BE2C (cell line): ENCODE measurements around the gene TLR9.

ENCODE experiments used
- DNase-seq: peaks from one replicate; pipeline ENCODE4 v3.0.0-alpha.2; 2020
- H3K27me3 ChIP-seq: fragments of 250-450 bp; sonication (Bioruptor Pico); 2 replicates; pipeline ENCODE4 v1.5.1; 2020; ENCODE audit warnings: mild to moderate bottlenecking
- H3K36me3 ChIP-seq: fragments of 250-450 bp; sonication (Bioruptor Pico); 2 replicates; pipeline ENCODE4 v1.5.1; 2020; ENCODE audit warnings: mild to moderate bottlenecking
- H3K4me1 ChIP-seq: fragments of 250-450 bp; sonication (Bioruptor Pico); 2 replicates; pipeline ENCODE4 v1.5.1; 2020
- H3K4me3 ChIP-seq: 2 replicates; pipeline ENCODE4 v1.5.1; 2011; ENCODE audit warnings: low read depth, low read length
- H3K9me3 ChIP-seq: fragments of 250-450 bp; sonication (Bioruptor Pico); 2 replicates; pipeline ENCODE4 v1.5.1; 2020
- TF ChIP-seq, protein P1 (sequence below): IDR thresholded peaks from 2 replicates; pipeline ENCODE4 v1.5.1; 2012; ENCODE audit warnings: mild to moderate bottlenecking, low read depth, low read length

Gene TLR9

GRCh38 chr3:52221141-52221562 lies 4.3 kb downstream of the TLR9 start:
- Histone ChIP-seq H3K4me1 (no peaks in the 10 kb centered on the region), H3K4me3 (no peak overlapping the region), H3K27me3 (no peaks in the 10 kb centered on the region), H3K36me3 (no peaks in the 10 kb centered on the region), H3K9me3 (no peaks in the 10 kb centered on the region)
- TF ChIP-seq, protein P1, sequence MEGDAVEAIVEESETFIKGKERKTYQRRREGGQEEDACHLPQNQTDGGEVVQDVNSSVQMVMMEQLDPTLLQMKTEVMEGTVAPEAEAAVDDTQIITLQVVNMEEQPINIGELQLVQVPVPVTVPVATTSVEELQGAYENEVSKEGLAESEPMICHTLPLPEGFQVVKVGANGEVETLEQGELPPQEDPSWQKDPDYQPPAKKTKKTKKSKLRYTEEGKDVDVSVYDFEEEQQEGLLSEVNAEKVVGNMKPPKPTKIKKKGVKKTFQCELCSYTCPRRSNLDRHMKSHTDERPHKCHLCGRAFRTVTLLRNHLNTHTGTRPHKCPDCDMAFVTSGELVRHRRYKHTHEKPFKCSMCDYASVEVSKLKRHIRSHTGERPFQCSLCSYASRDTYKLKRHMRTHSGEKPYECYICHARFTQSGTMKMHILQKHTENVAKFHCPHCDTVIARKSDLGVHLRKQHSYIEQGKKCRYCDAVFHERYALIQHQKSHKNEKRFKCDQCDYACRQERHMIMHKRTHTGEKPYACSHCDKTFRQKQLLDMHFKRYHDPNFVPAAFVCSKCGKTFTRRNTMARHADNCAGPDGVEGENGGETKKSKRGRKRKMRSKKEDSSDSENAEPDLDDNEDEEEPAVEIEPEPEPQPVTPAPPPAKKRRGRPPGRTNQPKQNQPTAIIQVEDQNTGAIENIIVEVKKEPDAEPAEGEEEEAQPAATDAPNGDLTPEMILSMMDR: no peak
- no peak for DNase-seq

- peak; percentile 78 for DNase-seq
- Histone ChIP-seq H3K9me3 (no peaks in the 10 kb centered on the region), H3K4me1 (no peaks in the 10 kb centered on the region), H3K4me3 (no peak overlapping the region), H3K27me3 (no peaks in the 10 kb centered on the region), H3K36me3 (no peaks in the 10 kb centered on the region)
- TF ChIP-seq, protein P1: peak; percentile 82
These were observed 4.9 kb downstream of the TLR9 start for GRCh38 chr3:52220380-52221026.

DNA sequence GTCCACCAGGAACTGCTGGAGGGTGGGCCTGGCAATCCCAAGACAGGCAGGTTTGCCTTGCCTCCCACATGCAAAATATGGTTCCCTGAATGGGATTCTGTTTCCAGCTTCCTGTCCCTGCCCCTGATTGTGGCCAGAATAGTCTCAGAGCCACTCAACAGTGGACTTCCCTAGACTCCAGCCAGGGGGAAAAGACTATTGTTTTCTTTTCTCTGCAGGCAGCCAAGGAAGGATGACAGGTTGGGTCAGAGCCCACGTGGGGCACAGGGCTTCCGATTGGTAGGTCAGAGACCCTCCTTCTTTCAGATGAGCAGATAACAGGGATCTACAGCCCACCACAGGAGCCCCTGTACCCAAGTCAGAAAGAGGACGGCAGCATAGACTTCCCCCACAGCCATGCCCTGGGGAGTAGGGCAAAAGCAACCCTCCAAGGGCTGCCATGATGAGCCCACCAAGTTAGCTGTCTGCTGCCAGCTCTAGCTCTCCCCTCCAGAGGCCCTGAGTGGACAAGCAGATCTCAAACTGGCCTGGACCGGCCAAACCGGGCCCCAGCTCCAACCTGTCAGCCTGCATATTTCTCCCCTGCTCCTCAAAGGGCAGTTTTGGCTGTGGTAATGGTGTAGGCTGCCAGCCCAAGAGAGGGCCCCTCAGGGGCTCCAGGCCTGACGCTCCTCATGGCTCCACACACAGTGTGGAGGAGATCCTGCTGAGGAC lies 6.4 kb downstream of the TLR9 start:
- H3K36me3 ChIP-seq: no peaks in the 10 kb centered on the region; the same call in 1 of the 2 replicates
- TF ChIP-seq, protein P1: no peak
- H3K4me1 ChIP-seq: no peaks in the 10 kb centered on the region
- H3K27me3 ChIP-seq: no peaks in the 10 kb centered on the region
- no peaks in the 10 kb centered on the region for H3K9me3 ChIP-seq
- no peak for DNase-seq
- H3K4me3 ChIP-seq: no peak overlapping the region

GRCh38 chr3:52218454-52218853 lies 7.0 kb downstream of the TLR9 start:
- no peak for DNase-seq
- Histone ChIP-seq H3K4me3 (no peak overlapping the region), H3K27me3 (no peaks in the 10 kb centered on the region), H3K9me3 (no peaks in the 10 kb centered on the region), H3K36me3 (no peaks in the 10 kb centered on the region; the same call in none of the 2 replicates), H3K4me1 (no peaks in the 10 kb centered on the region)
- TF ChIP-seq, protein P1: no peak

DNA sequence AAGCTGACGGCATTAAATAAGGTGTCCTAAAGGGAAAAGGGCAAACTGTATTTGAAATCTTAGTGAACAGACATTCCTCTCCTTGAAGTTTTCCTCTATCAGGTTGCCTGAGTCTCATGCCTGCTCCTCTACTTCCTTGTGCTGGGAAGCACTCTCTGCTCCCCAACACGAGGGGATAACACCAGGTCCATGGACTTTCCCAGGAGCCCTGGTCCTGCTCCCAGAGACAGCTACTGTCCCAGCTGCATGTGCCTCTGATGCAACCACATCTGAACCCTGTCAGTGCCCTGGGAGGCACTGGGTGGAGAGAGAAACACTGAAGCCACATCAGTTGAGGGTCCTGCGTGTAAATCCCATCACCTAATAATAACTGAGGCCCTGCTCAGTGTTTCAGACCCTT lies 7.4 kb downstream of the TLR9 start:
- DNase-seq: no peak
- Histone ChIP-seq H3K4me3 (no peak overlapping the region), H3K4me1 (no peaks in the 10 kb centered on the region), H3K27me3 (no peaks in the 10 kb centered on the region), H3K9me3 (no peaks in the 10 kb centered on the region), H3K36me3 (no peaks in the 10 kb centered on the region; the same call in none of the 2 replicates)
- TF ChIP-seq, protein P1: no peak

DNA sequence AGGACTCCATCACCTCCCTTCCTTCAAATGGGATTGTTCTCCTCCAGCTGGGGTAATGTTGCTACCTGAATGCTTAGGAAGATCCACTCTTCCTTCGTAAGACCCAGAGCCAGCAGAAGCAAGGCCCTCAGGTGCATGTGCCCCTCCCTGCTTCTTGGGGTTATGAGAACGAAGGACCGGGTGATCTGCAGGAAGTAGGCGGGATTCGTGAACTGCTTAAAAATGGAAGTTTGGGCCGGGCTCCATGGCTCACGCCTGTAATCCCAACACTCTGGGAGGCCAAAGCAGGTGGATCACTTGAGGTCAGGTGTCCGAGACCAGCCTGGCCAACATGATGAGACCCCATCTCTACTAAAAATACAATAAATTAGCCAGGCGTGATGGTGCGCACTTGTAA lies 8.0 kb downstream of the TLR9 start:
- Histone ChIP-seq H3K9me3 (no peaks in the 10 kb centered on the region), H3K27me3 (no peaks in the 10 kb centered on the region), H3K36me3 (no peaks in the 10 kb centered on the region; the same call in none of the 2 replicates), H3K4me1 (no peaks in the 10 kb centered on the region), H3K4me3 (no peak overlapping the region)
- TF ChIP-seq, protein P1: no peak
- DNase-seq: no peak
